Liver (tissue), 9 donors: ENCODE data around the gene DHRS12. TPM values are rescaled to one million over a fixed set of nuclear protein-coding genes. Genes with fewer than 3 reads are reported as not detected.

Experiments used
- DNase-seq: peaks from one replicate; pipeline ENCODE4 v3.0.0-alpha.2; 2017; ENCODE audit warnings: low spot score
- H3K27ac ChIP-seq, 2 donors: one replicate each; pipeline ENCODE4 v1.7.0; 2013; ENCODE audit warnings: inconsistent platforms in 2 of 2, low read length in 2 of 2, control low read depth in 1 of 2, low read depth in 1 of 2, mild to moderate bottlenecking in 1 of 2
- H3K27me3 ChIP-seq, 4 donors: one replicate each; pipeline versions ENCODE4 v1.6.1 to v1.7.0; 2013; ENCODE audit warnings: low read length in 3 of 4, inconsistent platforms in 1 of 4, mild to moderate bottlenecking in 1 of 4, moderate library complexity in 1 of 4; ENCODE audit not compliant: control insufficient read depth in 4 of 4, insufficient read depth in 4 of 4
- H3K36me3 ChIP-seq, 4 donors: one replicate each; pipeline versions ENCODE4 v1.6.1 to v1.7.0; 2013; ENCODE audit warnings: low read length in 3 of 4, mild to moderate bottlenecking in 3 of 4, low read depth in 1 of 4, moderate library complexity in 1 of 4; ENCODE audit not compliant: control insufficient read depth in 4 of 4, insufficient read depth in 3 of 4
- H3K4me1 ChIP-seq, 4 donors: one replicate each; pipeline versions ENCODE4 v1.6.1 to v1.7.0; 2013; ENCODE audit warnings: low read length in 3 of 4, mild to moderate bottlenecking in 3 of 4, moderate library complexity in 1 of 4; ENCODE audit not compliant: control insufficient read depth in 4 of 4, insufficient read depth in 4 of 4
- H3K4me3 ChIP-seq, 3 donors: one replicate each; pipeline versions ENCODE4 v1.6.1 to v1.7.0; 2013; ENCODE audit warnings: low read length in 3 of 3, control low read depth in 1 of 3, low read depth in 1 of 3, mild to moderate bottlenecking in 1 of 3
- H3K9ac ChIP-seq, 2 donors: one replicate each; pipeline ENCODE4 v1.7.0; 2013; ENCODE audit warnings: low read length in 2 of 2, mild to moderate bottlenecking in 2 of 2, moderate library complexity in 2 of 2, control low read depth in 1 of 2, low read depth in 1 of 2
- H3K9me3 ChIP-seq, 4 donors: one replicate each; pipeline versions ENCODE4 v1.6.1 to v1.7.0; 2013; ENCODE audit warnings: low read length in 3 of 4; ENCODE audit not compliant: control insufficient read depth in 4 of 4
- EGR1 ChIP-seq, 2 donors: IDR thresholded peaks; 2 replicates each; pipeline ENCODE4 v1.6.1; 2016 to 2018; ENCODE audit warnings: antibody characterized with exemption in 2 of 2, low read depth in 2 of 2
- FOXA1 ChIP-seq: IDR thresholded peaks from 2 replicates; pipeline ENCODE4 v1.6.1; 2016; ENCODE audit warnings: antibody characterized with exemption
- FOXA2 ChIP-seq: IDR thresholded peaks from 2 replicates; pipeline ENCODE4 v1.6.1; 2016; ENCODE audit warnings: antibody characterized with exemption
- GABPA ChIP-seq, 2 donors: IDR thresholded peaks in 1 of 2; conservative IDR thresholded peaks in 1 of 2; 2 replicates each; pipeline ENCODE4 v1.6.1; 2016; ENCODE audit warnings: antibody characterized with exemption in 2 of 2, mild to moderate bottlenecking in 1 of 2, moderate library complexity in 1 of 2
- HNF4A ChIP-seq, 2 donors: conservative IDR thresholded peaks; 2 replicates each; pipeline ENCODE4 v1.6.1; 2016; ENCODE audit warnings: antibody characterized with exemption in 2 of 2, mild to moderate bottlenecking in 2 of 2
- HNF4G ChIP-seq: IDR thresholded peaks from 2 replicates; pipeline ENCODE4 v1.6.1; 2016; ENCODE audit warnings: antibody characterized with exemption
- JUND ChIP-seq, 2 donors: IDR thresholded peaks; 2 replicates each; pipeline ENCODE4 v1.6.1; 2016; ENCODE audit warnings: antibody characterized with exemption in 2 of 2
- NR2F2 ChIP-seq: IDR thresholded peaks from 2 replicates; pipeline ENCODE4 v1.6.1; 2016; ENCODE audit warnings: antibody characterized with exemption
- RAD21 ChIP-seq, 2 donors: IDR thresholded peaks; 2 replicates each; pipeline ENCODE4 v1.6.1; 2016; ENCODE audit warnings: antibody characterized with exemption in 2 of 2, mild to moderate bottlenecking in 2 of 2
- RXRA ChIP-seq, 2 donors: IDR thresholded peaks; 2 replicates each; pipeline ENCODE4 v1.6.1; 2017 to 2018; ENCODE audit warnings: antibody characterized with exemption in 2 of 2, mild to moderate bottlenecking in 1 of 2
- SP1 ChIP-seq: IDR thresholded peaks from 2 replicates; pipeline ENCODE4 v1.6.1; 2018; ENCODE audit warnings: antibody characterized with exemption, mild to moderate bottlenecking
- TAF1 ChIP-seq: conservative IDR thresholded peaks from 2 replicates; pipeline ENCODE4 v1.6.1; 2016; ENCODE audit warnings: antibody characterized with exemption, mild to moderate bottlenecking
- YY1 ChIP-seq: IDR thresholded peaks from 2 replicates; pipeline ENCODE4 v1.6.1; 2016; ENCODE audit warnings: antibody characterized with exemption, mild to moderate bottlenecking
- WGBS: extraction: QIAGEN DNeasy Blood & Tissue Kit; methylation state at CpG from one replicate; pipeline ENCODE4 v1.1.7; 2013; 5-methylcytosine and 5-hydroxymethylcytosine counted together
- polyA plus RNA-seq, 2 donors: library from polyadenylated mRNA; stranded (reverse) in 1 of 2; unstranded in 1 of 2; fragments of 200-250 nt in 1 of 2; fragments of >200 nt in 1 of 2; fragmentation: Nextera tagmentation in 1 of 2; extraction: Ambion mirVana in 1 of 2; gene quantifications; one replicate each; pipeline versions ENCODE4 v1.2.1 to v1.2.3, GENCODE V29; 2013 to 2015
- total RNA-seq, 2 donors: library from RNA; depleted of rRNA; stranded (reverse); fragments of >200 nt; gene quantifications; one replicate each; pipeline ENCODE4 v1.2.3, GENCODE V29; 2014
- TF ChIP-seq, protein P1 (sequence below): IDR thresholded peaks from 2 replicates; pipeline ENCODE4 v1.6.1; 2016; ENCODE audit warnings: antibody characterized with exemption
- TF ChIP-seq, protein P2 (sequence below): IDR thresholded peaks from 2 replicates; pipeline ENCODE4 v1.6.1; 2016; ENCODE audit warnings: antibody characterized with exemption, mild to moderate bottlenecking
- TF ChIP-seq, protein P3 (sequence below): fragments of 150-350 bp; IDR thresholded peaks from 2 replicates; pipeline ENCODE4 v1.5.1; 2017; ENCODE audit warnings: improper control_type of control experiment, low read depth, low read length; ENCODE audit not compliant: missing input control
- TF ChIP-seq, protein P4 (sequence below): IDR thresholded peaks from 2 replicates; pipeline ENCODE4 v1.6.1; 2016; ENCODE audit warnings: antibody characterized with exemption
- TF ChIP-seq, protein P5 (sequence below): IDR thresholded peaks from 2 replicates; pipeline ENCODE4 v1.6.1; 2016; ENCODE audit warnings: antibody characterized with exemption
- donor health status: healthy.
- donor health status: healthy.
- donor health status: healthy.
- donor health status: healthy.
- donor health status: healthy.

Gene DHRS12
- total and polyA plus RNA-seq, 4 donors = 6.5 to 15.5 (median 9.3) TPM

DNA sequence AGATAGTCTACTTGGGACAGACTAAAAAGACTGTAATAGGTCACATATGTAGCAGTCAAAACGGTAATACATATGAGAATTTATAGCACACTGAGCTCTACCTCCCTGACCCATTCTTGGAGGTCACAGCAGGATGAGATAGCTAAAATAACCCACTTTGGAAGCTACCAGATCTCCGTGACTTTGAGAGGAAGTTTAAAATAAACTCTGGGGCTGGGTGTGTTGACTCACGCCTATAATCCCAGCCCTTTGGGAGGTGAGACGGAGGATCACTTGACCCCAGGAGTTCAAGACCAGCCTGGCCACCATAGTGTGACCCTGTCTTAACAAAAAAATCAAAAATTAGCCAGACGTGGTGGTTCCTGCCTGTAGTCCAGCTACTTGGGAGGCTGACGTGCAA is 45.3 kb downstream of the DHRS12 start:
- 93% methylated on average over 6 of the region's 6 CpGs for WGBS

DNA sequence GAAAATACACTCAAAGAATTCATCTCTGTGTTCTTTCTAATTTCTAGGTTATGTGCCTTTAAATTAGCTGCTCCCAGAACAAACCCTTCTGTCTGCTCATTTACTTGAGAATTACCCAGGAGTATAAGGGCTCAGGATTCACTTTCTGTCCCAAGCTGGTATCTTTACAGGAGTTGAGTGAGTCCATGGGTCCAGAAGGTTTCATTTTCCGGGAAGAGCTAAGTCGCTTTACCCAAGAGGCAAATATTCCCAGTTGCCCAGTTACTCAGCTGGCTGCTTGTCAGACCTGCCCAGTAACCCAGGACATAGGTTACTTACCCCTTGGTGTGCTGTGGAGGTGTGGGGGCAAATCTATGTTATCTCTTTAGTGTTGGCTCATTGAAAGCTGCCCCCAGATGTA is 47.3 kb downstream of the DHRS12 start:
- no peaks in the 10 kb centered on the region for H3K27me3 ChIP-seq
- H3K9ac ChIP-seq = no peak overlapping the region
- no peaks in the 10 kb centered on the region for H3K4me1 ChIP-seq
- H3K36me3 ChIP-seq = peaks cover 19 to 57% (median 35%) of the 10 kb centered on the region in 4 donors
- WGBS = 93% methylated on average over 2 of the region's 2 CpGs
- no peak for DNase-seq
- no peaks in the 10 kb centered on the region for H3K9me3 ChIP-seq
- H3K27ac ChIP-seq = no peak overlapping the region
- H3K4me3 ChIP-seq = no peak overlapping the region
- TF ChIP-seq YY1 (no peak), RXRA (IDR thresholded peaks at IDR 0.05) (no peak), HNF4G (no peak), HNF4A (conservative IDR thresholded peaks at IDR 0.05) (no peak), SP1 (no peak), GABPA (IDR thresholded peaks at IDR 0.05 in 1 of 2, conservative IDR thresholded peaks at IDR 0.05 in 1 of 2) (no peak)
- TF ChIP-seq, protein P1, sequence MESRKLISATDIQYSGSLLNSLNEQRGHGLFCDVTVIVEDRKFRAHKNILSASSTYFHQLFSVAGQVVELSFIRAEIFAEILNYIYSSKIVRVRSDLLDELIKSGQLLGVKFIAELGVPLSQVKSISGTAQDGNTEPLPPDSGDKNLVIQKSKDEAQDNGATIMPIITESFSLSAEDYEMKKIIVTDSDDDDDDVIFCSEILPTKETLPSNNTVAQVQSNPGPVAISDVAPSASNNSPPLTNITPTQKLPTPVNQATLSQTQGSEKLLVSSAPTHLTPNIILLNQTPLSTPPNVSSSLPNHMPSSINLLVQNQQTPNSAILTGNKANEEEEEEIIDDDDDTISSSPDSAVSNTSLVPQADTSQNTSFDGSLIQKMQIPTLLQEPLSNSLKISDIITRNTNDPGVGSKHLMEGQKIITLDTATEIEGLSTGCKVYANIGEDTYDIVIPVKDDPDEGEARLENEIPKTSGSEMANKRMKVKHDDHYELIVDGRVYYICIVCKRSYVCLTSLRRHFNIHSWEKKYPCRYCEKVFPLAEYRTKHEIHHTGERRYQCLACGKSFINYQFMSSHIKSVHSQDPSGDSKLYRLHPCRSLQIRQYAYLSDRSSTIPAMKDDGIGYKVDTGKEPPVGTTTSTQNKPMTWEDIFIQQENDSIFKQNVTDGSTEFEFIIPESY = no peak

More for the DNA sequence above, 45.3 kb downstream of the DHRS12 start:
- H3K4me1 ChIP-seq = no peaks in the 10 kb centered on the region
- no peak overlapping the region for H3K4me3 ChIP-seq
- H3K27ac ChIP-seq = no peak overlapping the region
- DNase-seq = no peak
- no peak overlapping the region for H3K9ac ChIP-seq
- H3K27me3 ChIP-seq = no peaks in the 10 kb centered on the region
- TF ChIP-seq, protein P2, sequence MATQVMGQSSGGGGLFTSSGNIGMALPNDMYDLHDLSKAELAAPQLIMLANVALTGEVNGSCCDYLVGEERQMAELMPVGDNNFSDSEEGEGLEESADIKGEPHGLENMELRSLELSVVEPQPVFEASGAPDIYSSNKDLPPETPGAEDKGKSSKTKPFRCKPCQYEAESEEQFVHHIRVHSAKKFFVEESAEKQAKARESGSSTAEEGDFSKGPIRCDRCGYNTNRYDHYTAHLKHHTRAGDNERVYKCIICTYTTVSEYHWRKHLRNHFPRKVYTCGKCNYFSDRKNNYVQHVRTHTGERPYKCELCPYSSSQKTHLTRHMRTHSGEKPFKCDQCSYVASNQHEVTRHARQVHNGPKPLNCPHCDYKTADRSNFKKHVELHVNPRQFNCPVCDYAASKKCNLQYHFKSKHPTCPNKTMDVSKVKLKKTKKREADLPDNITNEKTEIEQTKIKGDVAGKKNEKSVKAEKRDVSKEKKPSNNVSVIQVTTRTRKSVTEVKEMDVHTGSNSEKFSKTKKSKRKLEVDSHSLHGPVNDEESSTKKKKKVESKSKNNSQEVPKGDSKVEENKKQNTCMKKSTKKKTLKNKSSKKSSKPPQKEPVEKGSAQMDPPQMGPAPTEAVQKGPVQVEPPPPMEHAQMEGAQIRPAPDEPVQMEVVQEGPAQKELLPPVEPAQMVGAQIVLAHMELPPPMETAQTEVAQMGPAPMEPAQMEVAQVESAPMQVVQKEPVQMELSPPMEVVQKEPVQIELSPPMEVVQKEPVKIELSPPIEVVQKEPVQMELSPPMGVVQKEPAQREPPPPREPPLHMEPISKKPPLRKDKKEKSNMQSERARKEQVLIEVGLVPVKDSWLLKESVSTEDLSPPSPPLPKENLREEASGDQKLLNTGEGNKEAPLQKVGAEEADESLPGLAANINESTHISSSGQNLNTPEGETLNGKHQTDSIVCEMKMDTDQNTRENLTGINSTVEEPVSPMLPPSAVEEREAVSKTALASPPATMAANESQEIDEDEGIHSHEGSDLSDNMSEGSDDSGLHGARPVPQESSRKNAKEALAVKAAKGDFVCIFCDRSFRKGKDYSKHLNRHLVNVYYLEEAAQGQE = no peak
- TF ChIP-seq RXRA (IDR thresholded peaks at IDR 0.05) = no peak
- TF ChIP-seq, protein P3, sequence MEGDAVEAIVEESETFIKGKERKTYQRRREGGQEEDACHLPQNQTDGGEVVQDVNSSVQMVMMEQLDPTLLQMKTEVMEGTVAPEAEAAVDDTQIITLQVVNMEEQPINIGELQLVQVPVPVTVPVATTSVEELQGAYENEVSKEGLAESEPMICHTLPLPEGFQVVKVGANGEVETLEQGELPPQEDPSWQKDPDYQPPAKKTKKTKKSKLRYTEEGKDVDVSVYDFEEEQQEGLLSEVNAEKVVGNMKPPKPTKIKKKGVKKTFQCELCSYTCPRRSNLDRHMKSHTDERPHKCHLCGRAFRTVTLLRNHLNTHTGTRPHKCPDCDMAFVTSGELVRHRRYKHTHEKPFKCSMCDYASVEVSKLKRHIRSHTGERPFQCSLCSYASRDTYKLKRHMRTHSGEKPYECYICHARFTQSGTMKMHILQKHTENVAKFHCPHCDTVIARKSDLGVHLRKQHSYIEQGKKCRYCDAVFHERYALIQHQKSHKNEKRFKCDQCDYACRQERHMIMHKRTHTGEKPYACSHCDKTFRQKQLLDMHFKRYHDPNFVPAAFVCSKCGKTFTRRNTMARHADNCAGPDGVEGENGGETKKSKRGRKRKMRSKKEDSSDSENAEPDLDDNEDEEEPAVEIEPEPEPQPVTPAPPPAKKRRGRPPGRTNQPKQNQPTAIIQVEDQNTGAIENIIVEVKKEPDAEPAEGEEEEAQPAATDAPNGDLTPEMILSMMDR = no peak
- no peak for TF ChIP-seq HNF4G
- no peak for TF ChIP-seq SP1
- TF ChIP-seq EGR1 (IDR thresholded peaks at IDR 0.05; ENCODE audit: low read depth in 2 of 2) = no peak
- TF ChIP-seq RAD21 (IDR thresholded peaks at IDR 0.05) = no peak
- no peak for TF ChIP-seq GABPA (IDR thresholded peaks at IDR 0.05 in 1 of 2, conservative IDR thresholded peaks at IDR 0.05 in 1 of 2)
- TF ChIP-seq, protein P4, sequence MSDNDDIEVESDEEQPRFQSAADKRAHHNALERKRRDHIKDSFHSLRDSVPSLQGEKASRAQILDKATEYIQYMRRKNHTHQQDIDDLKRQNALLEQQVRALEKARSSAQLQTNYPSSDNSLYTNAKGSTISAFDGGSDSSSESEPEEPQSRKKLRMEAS = no peak
- TF ChIP-seq, protein P1 = no peak
- no peak for TF ChIP-seq FOXA1
- no peak for TF ChIP-seq FOXA2
- no peak for TF ChIP-seq HNF4A (conservative IDR thresholded peaks at IDR 0.05)
- TF ChIP-seq JUND (IDR thresholded peaks at IDR 0.05) = no peak
- TF ChIP-seq TAF1 = no peak
- TF ChIP-seq, protein P5, sequence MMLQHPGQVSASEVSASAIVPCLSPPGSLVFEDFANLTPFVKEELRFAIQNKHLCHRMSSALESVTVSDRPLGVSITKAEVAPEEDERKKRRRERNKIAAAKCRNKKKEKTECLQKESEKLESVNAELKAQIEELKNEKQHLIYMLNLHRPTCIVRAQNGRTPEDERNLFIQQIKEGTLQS = no peak
- TF ChIP-seq NR2F2 = no peak
- H3K9me3 ChIP-seq = no peaks in the 10 kb centered on the region
- peaks cover 14 to 58% (median 28%) of the 10 kb centered on the region in 4 donors for H3K36me3 ChIP-seq
